GM21576 (cell line): ENCODE results near the gene ZNF277.
A peak's percentile ranks its signal among the peaks of the same experiment; 100 is the strongest.
"Not testable (repeated sequence)": the region's sequence is repeated elsewhere in the genome, so short reads cannot be mapped to it uniquely, and the experiment has no call there.

Source experiments
- ATAC-seq: cut with Tn5 transposase; IDR thresholded peaks from one replicate; pipeline ENCODE4 v1.9.1; 2021; ENCODE audit warnings: mild to moderate bottlenecking, moderate library complexity; ENCODE audit not compliant: unreplicated experiment

Gene ZNF277

GRCh38 chr7:112286250-112287086 lies 80.0 kb downstream of the ZNF277 start:
- ATAC-seq, result peak; percentile 73

- ATAC-seq, result no peak
These were observed 81.8 kb downstream of the ZNF277 start for GRCh38 chr7:112288301-112288700.

GRCh38 chr7:112290065-112290464 lies 83.6 kb downstream of the ZNF277 start:
- ATAC-seq, result no peak

- no peak for ATAC-seq
These were observed 85.7 kb downstream of the ZNF277 start for GRCh38 chr7:112292162-112292561.

GRCh38 chr7:112293416-112293815 lies 86.9 kb downstream of the ZNF277 start:
- no peak for ATAC-seq

GRCh38 chr7:112296432-112296831 lies 89.9 kb downstream of the ZNF277 start:
- ATAC-seq, result no peak

- no peak for ATAC-seq
These were observed 91.2 kb downstream of the ZNF277 start for GRCh38 chr7:112297681-112298080.

- ATAC-seq, result no peak
These were observed 92.1 kb downstream of the ZNF277 start for GRCh38 chr7:112298543-112299100.

- ATAC-seq, result no peak
These were observed 93.6 kb downstream of the ZNF277 start for GRCh38 chr7:112300072-112300471.

- ATAC-seq, result no peak
These were observed 94.4 kb downstream of the ZNF277 start for GRCh38 chr7:112300831-112301407.

GRCh38 chr7:112302566-112302965 lies 96.1 kb downstream of the ZNF277 start:
- no peak for ATAC-seq

- ATAC-seq, result no peak
These were observed 100.4 kb downstream of the ZNF277 start for GRCh38 chr7:112306903-112307302.

GRCh38 chr7:112307506-112307905 lies 101.0 kb downstream of the ZNF277 start:
- ATAC-seq, result no peak

- no peak for ATAC-seq
These were observed 102.5 kb downstream of the ZNF277 start for GRCh38 chr7:112308974-112309373.

GRCh38 chr7:112316803-112317202 lies 110.3 kb downstream of the ZNF277 start:
- not testable (repeated sequence) for ATAC-seq

- no peak for ATAC-seq
These were observed 115.6 kb downstream of the ZNF277 start for GRCh38 chr7:112322070-112322469.

GRCh38 chr7:112327566-112327965 lies 121.1 kb downstream of the ZNF277 start:
- ATAC-seq, result no peak

GRCh38 chr7:112331492-112331891 lies 125.0 kb downstream of the ZNF277 start:
- ATAC-seq, result no peak

- ATAC-seq, result no peak
These were observed 127.9 kb downstream of the ZNF277 start for GRCh38 chr7:112334366-112334765.

GRCh38 chr7:112336261-112336660 lies 129.8 kb downstream of the ZNF277 start:
- no peak for ATAC-seq

GRCh38 chr7:112336936-112337576 lies 130.6 kb downstream of the ZNF277 start:
- ATAC-seq, result no peak

GRCh38 chr7:112337892-112338291 lies 131.4 kb downstream of the ZNF277 start:
- ATAC-seq, result no peak
